Fibroblast of gingiva (primary cell): ENCODE data around the gene ZBED4.

Experiments
- DNase-seq: peaks from one replicate; pipeline ENCODE4 v3.0.0-alpha.2; 2011; ENCODE audit warnings: low read depth

The ZBED4 gene

GRCh38 chr22:49922484-49922883 is 68.8 kb downstream of the ZBED4 start:
- no peak for DNase-seq

- DNase-seq: no peak
These were observed 69.3 kb downstream of the ZBED4 start for GRCh38 chr22:49922926-49923325.

- DNase-seq: peak; percentile 54
These were observed 69.8 kb downstream of the ZBED4 start for GRCh38 chr22:49923445-49923844.

DNA sequence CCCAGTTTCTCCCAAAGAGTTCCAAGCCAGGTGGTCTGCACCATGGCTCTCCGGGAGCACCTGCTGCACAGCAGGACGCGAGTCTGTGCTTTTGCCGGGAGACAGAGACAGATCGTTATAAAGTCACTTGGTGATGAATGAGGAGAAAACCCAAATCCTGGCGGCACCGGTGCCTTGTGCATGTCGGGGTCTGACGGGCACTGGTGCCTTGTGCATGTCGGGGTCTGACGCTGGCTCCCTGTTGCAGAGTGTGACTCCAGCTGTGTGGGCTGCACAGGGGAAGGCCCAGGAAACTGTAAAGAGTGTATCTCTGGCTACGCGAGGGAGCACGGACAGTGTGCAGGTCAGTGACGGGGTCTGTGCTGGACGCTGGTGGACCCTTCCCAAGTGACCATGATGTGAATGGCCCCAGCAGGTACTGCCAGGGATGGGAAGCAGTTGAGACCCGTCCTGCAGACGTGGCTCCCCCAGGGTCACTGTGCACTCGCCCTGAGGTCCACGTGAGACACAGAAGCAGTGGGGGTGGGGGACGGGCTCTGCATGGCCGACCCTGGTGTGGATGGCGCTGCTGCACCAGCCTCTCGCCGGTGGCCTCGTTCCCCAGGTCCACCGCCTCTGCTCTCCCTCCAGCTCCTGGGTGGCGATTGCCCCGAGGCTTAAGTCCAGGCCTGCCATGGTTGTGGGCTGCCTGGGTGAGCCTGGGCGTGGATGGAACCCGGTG is 70.6 kb downstream of the ZBED4 start:
- DNase-seq: no peak

- no peak for DNase-seq
These were observed 72.0 kb downstream of the ZBED4 start for GRCh38 chr22:49925525-49926128.

- DNase-seq: no peak
These were observed 73.3 kb downstream of the ZBED4 start for GRCh38 chr22:49926916-49927315.

DNA sequence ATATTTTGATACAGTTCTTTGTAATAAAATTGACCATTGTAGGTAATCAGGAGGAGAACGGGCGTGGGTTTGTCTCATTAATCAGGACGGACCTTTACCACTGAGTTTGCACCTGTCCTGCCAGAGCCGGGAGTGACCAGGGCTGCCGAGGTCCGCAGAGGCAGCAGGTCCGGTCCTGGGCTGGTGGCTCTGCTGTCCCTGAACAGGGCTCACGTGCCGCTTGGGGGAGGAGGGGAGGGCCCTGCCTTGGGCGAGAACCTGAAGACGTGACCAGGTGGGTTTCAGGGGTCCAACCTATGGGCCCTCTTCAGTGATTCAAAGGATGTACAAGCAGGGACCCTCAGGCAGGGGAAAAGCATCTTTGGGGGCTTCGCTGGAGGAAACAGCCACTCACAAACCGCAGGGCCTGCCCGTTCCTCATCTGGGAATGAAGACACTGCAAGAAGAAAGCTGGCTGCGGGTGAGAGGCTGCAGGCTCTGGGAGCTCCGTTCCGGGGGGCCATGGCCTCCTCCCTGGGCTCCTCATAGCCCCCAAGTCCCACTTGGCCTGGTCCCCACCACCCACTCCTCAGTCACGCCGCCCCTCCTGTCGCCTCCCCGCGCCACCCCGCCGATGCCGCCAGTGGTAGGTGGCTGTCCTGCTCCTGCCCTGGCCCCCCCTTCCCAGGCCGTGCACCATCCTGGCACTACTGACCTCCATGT is 74.0 kb downstream of the ZBED4 start:
- no peak for DNase-seq

GRCh38 chr22:49928185-49928495 is 74.5 kb downstream of the ZBED4 start:
- no peak for DNase-seq

DNA sequence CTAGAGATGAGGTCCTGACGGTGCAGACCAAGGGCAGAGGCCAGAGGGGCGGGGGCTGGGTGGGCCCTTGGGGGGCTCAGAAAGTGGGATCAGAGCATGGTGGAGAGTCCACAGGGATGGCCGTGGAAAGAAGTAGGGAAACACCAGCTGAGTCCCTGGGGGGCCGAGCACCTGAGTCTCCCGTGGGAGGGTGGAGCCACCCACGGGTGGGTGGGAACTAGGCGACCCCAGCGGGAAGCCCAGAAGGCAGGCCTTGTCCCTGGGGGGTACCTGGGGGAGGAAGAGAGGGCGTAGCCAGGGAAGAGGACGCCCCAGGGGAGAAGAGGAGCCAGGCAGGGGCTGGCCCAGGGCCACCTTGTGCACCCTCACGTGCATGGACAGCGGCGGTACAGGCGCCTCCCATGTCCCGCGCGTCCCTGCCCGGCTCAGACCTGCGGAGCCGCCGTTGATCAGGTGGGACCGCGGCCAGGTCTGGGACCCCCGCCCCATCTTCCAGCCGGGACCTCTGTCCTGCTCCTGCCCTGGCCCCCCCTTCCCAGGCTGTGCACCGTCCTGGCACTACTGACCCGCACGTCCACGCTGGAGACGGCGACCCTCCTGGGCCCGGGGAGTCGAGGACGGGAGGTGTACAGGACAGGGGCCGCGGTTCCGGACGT is 75.0 kb downstream of the ZBED4 start:
- no peak for DNase-seq

DNA sequence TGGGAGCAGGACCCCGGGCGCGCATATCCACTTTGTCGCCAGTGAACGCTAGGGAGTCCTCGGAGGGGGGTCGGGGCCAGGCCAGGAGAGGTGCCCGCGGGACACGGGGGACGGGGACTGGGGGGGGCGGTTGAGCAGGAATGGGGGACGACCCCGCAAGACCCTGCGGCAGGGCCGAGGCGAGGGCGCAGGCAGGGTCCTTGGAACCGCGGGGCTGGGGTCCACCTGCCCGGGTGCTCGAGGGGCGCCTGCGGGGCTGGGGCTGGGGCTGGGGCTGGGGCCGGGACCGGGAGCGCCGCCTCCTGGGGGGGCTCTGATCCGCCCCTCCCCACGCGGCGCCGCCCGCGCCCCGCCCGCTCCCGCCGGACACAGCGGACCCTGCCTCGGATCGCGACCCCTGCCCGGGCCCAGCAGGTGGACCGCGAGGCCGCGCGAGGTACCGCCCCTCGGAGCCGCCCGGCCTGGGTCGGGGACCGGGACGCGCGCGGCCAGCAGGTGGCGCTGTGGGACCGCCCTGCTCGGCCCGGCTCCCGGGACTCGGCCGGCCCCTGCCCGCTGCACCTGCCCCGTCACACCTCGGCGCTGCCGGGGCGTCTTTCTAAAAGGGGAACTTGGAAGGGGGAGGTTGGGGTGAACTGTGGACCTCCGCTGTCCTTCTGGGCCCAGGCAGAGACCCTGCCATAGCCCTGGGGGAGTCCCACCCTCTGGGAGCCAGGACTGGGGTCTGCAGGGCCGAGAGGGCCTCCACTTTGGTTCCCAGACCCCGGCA is 75.8 kb downstream of the ZBED4 start:
- DNase-seq: no peak

DNA sequence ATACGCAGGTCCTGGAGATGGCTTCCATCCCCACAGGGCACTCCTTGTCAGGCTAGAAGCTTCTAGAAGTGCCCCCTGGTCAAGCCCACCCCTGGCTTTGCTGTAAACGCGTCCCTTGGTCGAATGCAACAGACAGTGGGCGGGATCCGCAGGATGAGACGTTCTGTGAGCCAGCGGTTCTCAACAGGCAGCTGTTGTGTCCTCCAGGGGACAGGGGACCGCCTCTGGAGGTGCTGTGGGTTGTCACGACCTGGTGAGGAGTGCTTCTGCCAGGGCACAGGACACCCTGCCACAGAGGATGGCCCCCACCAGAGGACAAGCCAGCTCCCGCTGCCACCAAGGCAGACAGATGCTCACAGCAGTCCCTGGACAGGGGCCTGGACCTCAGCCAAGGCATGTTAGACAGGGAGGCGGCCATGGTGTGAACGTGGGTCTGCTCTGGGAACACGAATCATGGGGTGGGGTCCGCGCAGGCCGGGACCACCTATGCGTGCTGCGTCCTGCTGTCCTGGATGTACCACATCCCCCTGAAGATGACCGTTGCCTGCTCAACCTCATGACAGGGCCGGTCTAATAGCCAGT is 76.4 kb downstream of the ZBED4 start:
- DNase-seq: no peak

DNA sequence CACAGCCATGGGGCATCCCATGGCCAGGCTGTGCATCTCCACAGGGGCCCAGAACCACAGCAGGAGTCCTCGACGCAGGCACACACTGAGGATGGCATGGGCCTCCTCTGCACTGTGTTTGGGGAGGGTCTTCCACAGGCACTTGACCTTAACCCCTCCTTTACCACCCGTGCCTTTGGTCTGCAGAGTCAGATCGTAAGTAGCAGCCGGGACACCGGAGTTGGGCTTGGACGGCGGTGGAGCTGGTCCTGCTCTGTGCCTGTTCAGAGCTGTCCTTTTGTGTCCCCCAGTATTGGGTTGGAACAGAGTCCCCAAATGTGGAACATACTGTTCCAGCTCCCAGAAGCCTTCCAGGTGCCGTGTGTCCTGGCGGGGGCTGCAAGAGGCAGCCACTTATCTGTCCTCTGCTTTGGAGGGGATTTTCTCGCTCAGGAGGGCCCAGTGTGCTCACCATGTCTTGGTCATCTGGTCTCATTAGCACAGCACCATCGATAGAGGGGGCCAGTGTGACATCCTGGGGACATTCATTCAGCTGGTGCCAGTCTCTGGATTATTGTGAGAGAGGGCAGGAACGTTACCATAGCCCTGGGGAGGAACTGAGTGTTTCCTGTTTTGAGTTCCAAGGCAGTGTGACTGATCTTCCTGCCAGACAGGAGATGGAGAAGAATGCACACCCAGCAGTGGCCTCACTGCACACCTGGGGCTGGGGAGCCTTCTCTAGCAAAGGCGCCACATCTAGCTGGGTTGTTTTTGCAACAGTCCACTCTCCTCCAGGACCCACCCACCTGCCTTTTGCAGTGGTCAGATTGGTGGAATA is 77.2 kb downstream of the ZBED4 start:
- peak; percentile 65 for DNase-seq

DNA sequence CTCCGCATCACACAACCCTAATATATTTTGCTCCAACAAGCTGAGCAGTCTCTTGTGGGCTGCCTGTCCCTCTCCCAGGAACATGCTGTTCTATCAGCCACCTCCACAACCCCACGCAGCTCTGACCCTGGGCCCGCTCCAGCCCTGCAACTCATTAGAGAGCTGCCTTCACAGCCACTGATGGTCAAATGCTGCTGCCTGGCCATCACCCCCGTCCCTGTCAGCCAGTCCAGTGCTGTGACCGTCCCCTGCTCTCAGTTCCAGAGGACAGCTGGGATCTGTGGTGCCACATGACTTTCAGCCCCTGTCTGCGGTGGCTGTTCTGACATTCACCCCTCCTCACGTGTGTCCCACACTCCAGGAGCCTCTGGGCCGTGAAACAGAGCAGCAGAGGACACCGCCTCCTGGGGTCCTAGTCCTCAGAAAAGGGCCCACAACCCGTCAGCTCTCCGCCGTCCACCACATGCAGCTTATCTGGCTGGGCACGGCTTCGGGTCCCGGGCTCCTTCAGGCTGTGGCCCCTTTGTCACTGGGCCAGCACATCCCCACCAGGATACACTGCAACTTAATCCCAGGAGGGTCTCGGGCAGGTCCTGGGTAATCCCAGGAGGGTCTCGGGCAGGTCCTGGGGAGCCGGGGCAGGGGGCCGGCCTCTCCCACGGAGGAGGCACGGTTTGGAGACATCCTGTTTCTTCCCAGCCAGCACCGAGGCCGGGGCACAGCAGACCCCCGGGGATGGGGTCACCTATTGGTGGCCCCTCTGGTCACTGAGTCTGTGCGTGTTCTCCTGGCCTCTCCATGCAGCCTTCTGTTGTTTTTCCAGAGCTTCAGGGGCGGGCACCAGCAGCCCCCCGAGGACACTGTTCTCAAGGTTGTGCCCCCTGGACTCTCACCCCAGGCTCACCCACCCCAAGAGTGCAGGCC is 79.9 kb downstream of the ZBED4 start:
- no peak for DNase-seq

DNA sequence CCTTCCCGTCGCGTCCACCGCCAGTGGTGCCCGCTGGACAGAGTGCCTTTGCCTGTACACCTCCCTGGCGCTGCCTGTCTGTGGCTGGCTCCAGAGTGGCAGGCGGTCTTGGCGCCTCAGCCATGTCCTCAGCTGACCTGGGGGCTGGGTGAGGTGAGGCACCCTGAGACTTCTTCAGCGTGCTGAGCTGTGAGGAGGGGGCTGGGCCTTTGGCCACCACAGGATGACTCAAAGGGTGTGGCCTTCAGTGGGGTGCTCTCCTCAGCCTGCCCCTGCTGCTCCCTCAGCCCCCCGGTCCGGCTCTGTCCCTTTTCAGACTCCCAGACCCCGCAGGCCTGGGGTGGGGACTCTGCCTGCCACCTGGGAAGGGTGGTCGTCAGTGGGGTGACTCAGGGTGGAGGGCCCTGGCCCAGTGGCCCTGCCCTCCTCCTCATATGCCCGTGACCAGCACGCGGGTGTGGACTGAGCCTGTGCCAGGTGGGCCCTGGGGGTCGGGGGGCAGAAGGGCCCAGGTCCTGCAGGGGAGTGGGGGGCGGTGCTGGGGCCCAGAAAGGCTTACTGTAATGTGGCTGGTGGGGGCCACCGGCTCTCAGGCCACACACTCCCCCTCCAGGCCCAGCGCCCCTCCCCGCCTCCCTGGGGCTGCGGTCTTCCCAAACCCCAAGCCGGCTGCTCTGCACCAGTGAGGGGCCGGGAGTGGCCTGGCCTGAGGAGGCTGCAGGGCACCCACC is 80.7 kb downstream of the ZBED4 start:
- DNase-seq: peak; percentile 20

- peak; percentile 77 for DNase-seq
These were observed 81.4 kb downstream of the ZBED4 start for GRCh38 chr22:49934891-49935557.

DNA sequence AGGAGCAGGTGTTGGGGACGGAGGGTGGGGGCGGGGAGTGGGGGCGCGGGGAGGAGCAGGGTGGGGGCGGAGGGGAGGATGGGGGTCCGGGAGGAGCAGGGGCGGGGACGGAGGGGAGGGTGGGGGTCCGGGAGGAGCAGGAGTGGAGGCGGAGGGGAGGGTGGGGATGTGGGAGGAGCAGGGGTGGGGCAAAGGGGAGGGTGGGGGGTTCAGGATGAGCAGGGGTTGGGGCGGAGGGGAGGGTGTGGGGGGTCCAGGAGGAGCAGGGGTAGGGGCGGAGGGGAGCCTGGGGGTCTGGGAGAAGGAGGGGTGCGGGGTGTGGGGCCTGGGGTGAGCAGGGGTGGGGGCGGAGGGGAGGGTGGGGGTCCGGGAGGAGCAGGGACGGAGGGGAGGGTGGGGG is 81.9 kb downstream of the ZBED4 start:
- peak; percentile 47 for DNase-seq

DNA sequence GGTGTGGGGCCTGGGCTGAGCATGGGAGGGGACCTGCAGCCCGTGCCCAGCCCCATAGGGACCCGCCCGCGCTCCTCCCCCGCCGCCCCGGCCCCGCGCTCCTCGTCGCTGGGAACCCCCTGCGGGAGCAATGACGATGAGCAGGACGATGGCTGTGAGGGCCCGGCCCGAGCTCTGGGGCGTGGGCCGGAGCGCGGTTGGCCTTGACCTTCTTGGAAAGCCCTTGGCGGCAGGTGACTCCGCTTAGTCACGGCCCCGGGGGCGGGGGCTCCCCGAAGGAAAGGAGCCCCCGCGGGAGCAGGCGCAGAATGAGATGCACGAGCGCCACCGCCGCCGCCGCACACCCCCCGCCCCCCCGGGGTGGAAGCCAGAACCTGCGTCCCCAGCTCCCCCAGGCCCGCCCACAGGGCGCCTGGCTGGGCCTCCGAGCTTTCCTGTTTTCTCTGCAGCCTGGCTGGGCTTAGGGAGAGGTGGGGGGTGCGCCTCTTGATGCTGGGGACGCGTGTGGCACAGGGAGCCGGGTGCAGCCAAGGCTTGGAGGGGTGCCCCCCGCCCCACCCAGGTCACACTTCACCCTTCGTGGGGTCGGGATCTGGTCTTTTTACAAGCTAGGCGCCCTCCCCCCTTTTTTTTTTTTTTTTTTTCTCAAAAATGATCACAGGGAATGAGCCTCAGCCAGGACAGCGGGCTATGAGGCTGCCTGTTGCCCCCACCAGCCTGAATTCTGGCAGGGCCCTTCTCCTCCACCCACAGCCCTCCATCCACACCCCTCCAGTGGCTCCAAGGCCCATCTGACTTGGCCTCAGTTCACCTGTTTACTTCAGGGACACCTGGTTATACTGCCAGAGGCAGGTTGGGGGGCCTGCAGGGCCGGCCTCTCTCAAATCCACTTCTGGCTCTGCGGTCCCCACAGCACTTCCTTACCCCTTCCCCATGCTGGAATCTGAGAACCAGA is 82.7 kb downstream of the ZBED4 start:
- peak; percentile 83 for DNase-seq
